Glomerular endothelial cell (primary cell): ENCODE results near the gene ASPHD1. TPM values are rescaled to one million over a fixed set of nuclear protein-coding genes. Genes with fewer than 3 reads are reported as not detected.
"Not testable (repeated sequence)": the region's sequence is repeated elsewhere in the genome, so short reads cannot be mapped to it uniquely, and the experiment has no call there.

ENCODE experiments used
- DNase-seq: peaks from one replicate; pipeline ENCODE4 v3.0.0-alpha.2; 2011; ENCODE audit warnings: low read depth, low spot score; ENCODE audit errors: extremely low read depth
- total RNA-seq: library from RNA; depleted of rRNA; stranded (reverse); fragments of >200 nt; gene quantifications from 2 replicates; pipeline ENCODE4 v1.2.3, GENCODE V29; 2015

The ASPHD1 gene
- 1.3 and 4.4 TPM in 2 replicates for total RNA-seq

DNA sequence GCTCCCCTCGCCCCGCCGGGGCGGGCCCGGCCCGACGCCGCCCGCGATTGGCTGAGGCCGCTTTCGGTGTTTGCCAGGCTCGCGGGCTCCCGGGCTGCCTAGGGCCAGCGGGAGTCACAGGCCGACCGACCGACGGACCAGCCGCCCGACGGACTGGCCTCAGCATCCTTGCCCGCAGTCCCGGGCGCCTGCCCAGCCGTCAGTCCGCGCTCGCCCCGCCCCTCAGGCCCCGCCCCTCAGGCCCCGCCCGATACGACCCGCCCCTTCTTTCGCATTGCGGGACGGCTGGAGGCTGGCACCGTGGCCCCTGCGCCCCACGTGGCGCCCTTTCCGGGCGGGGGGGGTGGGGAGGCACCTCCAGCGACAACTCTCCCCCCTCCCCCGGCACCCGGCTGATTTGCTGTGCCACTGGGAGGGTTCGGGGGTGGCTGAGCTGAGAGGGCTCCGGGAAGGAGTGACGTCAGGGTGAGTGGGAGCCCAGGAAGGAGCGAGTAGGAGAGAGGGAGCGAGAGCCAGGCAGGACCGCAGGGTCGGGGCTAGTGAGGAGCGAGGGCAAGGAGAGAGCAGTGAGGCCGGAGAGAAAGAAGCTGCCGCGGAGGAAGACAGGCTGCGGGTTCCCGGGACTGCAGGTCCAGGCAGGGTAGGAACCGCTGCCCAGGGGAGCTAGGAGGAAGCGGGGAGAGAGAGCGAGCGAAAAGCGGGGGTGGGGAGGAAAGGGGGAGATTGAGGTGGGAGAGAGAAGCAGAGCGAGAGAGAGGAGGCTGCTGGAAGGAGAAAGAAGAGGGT lies at the start of gene ASPHD1:
TSS of gene ASPHD1 (plus strand) at position 387 of the 786 bp plus-strand sequence. CDS start 484 bp downstream, outside the sequence.
- DNase-seq = no peak

DNA sequence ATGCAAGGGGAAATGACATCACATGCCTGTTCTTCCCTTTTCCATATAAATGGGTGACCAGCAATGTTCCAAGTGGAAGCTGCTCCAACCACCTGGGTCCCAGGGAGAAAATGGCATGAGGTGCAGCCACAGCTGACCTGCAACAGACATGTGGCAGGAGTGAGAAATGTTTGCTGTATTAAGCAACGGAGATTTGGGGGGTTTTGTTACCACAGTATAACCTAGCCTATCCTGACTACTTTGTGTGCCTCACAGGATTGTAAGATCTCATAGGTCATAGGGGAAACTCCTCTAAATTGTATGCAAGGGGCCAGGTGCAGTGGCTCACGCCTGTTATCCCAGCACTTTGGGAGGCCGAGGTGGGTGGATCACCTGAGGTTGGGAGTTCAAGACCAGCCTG lies 49.3 kb upstream of the ASPHD1 start:
- no peak for DNase-seq

GRCh38 chr16:29852654-29853053 lies 47.6 kb upstream of the ASPHD1 start:
- peak; percentile 39 for DNase-seq

- DNase-seq = no peak
Observed at GRCh38 chr16:29854520-29855100, 45.7 kb upstream of the ASPHD1 start.

DNA sequence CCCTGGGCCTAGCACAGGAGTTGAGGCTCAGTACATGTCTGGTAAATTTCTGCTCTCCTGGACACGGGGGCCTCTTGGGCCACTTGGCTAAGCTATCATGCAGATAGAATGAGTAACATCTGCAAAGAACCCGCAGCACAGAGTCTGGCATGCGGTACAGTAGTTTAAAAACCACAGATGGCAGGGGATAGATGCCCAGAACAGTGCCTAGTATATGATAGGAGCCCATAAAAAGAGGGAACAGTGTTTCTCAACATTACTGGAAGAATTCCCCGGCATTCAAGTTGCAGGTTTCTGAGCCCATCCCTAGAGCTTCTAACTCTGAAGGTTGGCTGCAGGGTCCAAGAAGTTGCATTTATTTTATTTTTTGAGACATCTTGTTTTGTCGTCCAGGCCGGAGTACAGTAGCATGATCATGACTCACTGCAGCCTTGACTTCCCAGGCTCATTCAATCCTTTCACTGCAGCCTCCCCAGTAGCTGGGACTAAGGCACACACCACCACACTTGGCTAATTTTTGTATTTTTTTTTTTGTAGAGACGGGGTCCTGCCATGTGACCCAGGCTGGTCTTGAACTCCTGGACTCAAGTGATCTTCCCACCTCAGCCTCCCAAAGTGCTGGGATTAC lies 43.0 kb upstream of the ASPHD1 start:
- no peak for DNase-seq

- DNase-seq = no peak
Observed at GRCh38 chr16:29858149-29858849, 42.0 kb upstream of the ASPHD1 start.

- DNase-seq = no peak
Observed at GRCh38 chr16:29858974-29859373, 41.3 kb upstream of the ASPHD1 start.

- DNase-seq = no peak
Observed at GRCh38 chr16:29860218-29860617, 40.1 kb upstream of the ASPHD1 start.

DNA sequence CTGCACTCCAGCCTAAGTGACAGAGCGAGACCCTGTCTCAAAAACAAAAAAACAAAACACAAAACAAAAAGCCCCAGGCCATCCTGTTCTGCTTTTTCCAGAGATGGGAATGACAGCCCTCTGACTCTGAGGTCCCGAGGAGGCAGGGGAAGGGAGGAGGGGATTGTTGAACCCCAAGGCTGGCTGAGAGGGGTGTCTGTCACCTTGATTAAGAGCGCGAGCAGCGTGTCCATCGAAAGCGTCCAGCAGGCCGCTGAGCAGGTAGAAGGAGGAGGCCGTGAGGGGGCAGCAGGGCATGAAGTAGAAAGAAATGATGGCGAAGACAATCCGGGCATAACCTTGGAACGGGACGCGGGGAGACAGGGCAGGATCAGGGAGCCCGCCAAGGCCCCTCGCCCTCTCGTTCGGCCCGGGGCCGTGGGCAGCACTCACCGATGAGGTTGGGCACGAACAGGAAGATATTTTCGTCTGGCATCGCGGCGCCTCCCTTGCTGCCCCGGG lies 37.9 kb upstream of the ASPHD1 start:
- DNase-seq = no peak

DNA sequence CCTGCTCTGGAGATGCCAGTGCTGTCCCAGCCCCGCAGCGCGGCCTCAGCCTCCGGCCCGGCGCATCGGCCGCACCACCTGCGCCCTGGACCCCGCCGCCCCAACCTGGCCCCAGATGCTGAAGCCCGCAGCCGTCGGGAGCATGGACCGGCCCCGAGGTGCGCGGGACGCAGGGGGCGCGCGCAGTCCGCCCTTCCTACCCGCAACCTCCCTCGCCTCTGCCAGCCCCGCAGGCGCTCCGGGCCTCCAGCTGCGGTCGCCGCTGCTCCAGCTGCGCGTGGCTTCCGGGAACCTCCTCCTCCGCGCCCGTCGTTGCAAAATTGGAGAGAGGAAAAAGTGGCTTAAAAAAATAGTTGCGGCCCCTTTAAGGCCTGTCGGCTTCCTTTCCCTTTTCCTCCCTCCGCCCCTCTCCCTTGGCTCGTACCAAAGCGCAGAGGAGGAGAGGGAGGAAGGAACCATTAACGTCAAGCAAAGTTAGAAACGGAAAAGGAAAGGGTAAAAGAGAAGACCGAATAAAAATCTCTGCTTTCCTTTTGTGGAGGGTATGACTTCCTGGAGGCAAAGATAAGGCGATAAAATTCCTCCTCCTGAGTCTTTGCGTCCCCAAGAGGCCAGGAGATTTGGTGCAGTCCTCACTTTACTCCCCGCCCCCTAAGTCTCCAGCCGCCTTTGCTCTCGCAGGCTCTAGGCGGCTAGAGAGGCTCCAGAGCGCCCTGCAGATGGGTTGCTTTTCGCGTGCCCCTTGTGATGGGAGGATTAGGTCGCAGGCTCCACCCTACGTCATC lies 37.2 kb upstream of the ASPHD1 start, which contains the start of gene CDIPT:
TSS of gene CDIPT (minus strand) at position 343 of the 785 bp plus-strand sequence. CDS start 369 bp downstream, outside the sequence.
- DNase-seq = peak; percentile 97

- no peak for DNase-seq
Observed at GRCh38 chr16:29863669-29863984, 36.7 kb upstream of the ASPHD1 start.

DNA sequence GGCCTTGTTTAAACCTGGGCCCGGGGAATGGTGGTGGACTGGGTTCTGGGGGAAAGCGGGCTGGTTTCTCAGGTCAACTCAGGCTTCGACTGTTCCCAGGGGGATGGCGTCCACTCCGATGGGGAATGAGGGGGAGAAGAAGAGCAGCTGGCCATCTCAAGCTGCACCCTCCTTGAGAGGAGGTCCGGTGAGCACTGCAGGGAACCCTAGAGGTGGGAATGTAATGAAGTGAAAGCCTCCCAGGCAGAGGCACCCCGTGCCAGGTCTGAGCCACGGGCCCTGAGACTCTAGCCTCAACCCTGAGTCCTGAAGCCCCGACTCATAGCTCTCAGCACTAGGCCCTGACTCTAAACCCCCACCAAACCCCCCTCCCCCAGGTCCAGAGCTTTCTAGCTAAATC lies 36.1 kb upstream of the ASPHD1 start:
- DNase-seq = no peak

DNA sequence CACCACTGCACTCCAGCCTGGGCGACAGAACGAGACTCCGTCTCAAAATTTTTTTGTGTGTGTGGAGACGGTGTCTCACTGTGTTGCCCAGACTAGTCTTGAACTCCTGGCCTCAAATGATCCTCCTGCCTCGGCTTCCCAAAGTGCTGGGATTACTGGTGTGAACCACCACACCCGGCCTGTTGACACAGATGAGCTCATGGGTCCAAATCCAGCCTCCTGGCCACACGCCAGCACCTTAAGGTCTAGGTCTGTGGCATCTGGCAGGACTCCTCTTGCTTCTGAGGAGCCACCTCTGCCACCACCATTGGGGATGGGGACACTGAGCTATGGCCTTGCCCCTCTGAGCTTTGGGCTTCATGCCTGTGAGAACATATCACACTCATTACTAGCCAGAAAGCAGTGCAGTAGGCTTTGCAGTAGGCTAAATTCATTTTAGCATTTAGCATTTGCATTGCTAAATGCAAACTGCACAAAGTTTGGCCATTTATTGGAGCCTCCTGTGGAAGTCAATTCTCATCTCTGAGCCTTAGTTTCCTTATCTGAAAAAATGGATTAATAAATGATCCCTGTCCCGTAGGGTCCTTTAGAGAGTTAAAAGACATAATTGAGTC lies 31.8 kb upstream of the ASPHD1 start:
- no peak for DNase-seq

GRCh38 chr16:29869067-29869466 lies 31.2 kb upstream of the ASPHD1 start:
- DNase-seq = not testable (repeated sequence)

DNA sequence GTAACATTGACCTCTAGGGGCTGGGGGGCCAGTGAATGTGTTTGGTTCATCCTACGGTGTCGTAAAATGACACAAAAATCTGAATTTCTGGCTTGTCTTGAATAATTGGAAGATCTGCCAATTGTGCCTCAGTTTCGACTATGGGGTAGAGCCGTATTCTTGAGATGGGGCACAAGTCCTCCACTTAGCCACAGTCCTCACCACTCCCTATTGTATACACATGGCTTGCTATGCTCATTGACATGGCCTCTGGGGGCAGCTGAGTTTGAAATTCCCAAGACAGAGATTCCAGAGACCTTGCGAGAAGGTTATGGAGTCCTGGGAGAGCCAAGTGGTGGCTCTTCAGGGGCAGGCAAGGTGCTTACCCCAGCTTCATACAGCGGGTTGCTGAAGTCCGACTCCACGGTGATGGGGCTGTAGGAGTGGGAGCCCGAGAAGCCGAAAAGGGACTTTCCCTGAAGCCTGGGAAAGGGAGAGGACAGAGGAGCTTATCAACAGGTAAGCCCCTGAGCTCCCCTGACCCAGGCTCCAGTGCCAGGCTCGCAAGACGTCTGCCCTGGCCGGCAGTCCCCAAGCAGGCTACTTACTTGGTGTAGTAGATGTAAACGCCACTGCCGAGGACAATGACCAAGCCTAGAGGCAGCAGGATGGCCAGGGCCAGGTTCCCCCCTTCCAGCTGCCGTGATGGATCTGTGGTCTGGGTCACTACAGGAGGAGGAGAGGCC lies 28.3 kb upstream of the ASPHD1 start:
- no peak for DNase-seq

GRCh38 chr16:29873319-29873718 lies 27.0 kb upstream of the ASPHD1 start:
- DNase-seq = no peak

DNA sequence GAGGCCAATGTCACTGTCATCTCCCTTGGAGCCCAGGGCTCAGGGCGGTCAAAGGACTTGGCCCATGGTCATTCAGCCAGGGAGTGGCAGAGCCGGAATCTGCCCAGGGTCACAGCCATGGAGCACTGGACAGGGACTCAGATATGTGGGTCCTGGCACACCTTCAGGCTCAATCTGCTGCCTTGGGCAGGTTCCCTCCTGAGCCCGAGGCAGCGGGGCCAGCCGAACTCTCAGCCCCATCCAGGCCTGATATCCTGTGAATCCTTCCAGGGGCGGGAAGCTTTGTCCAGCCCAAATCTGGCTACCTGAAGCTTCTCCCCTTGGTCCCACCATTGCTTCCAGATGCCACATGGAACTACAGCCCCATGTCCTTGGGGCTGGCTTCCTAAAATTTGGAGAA lies 25.1 kb upstream of the ASPHD1 start:
- DNase-seq = no peak

- no peak for DNase-seq
Observed at GRCh38 chr16:29876217-29876593, 24.1 kb upstream of the ASPHD1 start.

DNA sequence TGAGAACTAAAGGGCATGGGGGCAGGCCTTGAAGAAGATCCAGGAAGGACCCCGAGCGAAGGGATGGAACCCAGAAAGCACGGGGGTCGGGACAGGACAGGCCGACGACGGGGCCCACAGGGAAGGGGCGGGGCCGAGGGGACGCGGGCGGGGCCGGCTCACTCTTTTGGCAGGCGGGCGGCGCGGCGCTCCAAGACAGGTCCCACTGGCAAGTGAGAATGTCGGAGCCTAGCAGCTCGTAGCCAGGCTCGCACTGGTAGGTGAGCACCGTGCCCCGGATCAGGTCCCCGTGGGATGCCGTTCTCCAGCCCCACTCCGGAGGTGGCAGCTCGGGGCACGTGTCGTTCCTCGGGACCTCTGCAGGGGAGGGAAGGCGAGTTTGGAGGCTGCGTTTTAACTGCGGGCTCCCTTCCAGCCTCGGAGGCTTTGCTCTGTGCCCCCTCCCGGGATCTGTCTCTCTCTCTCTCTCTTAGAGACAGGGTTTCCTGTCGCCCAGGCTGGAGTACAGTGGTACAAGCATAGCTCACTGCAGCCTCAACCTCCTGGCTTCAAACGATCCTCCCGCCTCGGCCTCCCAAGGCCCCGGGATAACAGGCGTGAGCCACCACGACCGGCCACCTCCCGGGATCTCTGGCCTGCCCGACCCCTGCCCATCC lies 23.6 kb upstream of the ASPHD1 start:
- no peak for DNase-seq
